KMS-11 (cell line): ENCODE results near the gene PDE3B.

ENCODE experiments used
- H2AFZ ChIP-seq: fragments of 200-600 bp; sonication (generic); 2 replicates; pipeline ENCODE4 v1.6.1; 2016; ENCODE audit warnings: antibody characterized with exemption, mixed run types, low read depth
- H3K27ac ChIP-seq: fragments of 200-600 bp; sonication (generic); 2 replicates; pipeline ENCODE4 v1.6.1; 2016; ENCODE audit warnings: mild to moderate bottlenecking, mixed run types
- H3K27me3 ChIP-seq: fragments of 200-600 bp; sonication (generic); 2 replicates; pipeline ENCODE4 v1.6.1; 2017; ENCODE audit warnings: mild to moderate bottlenecking, low read depth, mixed run types, moderate library complexity; ENCODE audit not compliant: insufficient read depth
- H3K36me3 ChIP-seq: fragments of 200-600 bp; sonication (generic); 2 replicates; pipeline ENCODE4 v1.6.1; 2017; ENCODE audit warnings: mild to moderate bottlenecking, mixed run types; ENCODE audit not compliant: insufficient read depth
- H3K4me1 ChIP-seq: fragments of 200-600 bp; sonication (generic); 2 replicates; pipeline ENCODE4 v1.6.1; 2016; ENCODE audit warnings: mild to moderate bottlenecking, low read depth, mixed run types; ENCODE audit not compliant: poor library complexity, severe bottlenecking
- H3K4me2 ChIP-seq: fragments of 200-600 bp; sonication (generic); 2 replicates; pipeline ENCODE4 v1.7.0; 2016; ENCODE audit warnings: mild to moderate bottlenecking, mixed run types
- H3K4me3 ChIP-seq: fragments of 200-600 bp; sonication (generic); IDR thresholded peaks from 2 replicates; pipeline ENCODE4 v1.6.1; 2017; ENCODE audit warnings: low read depth, low read length, mixed read lengths; ENCODE audit not compliant: insufficient read depth
- H3K79me2 ChIP-seq: fragments of 200-600 bp; sonication (generic); 2 replicates; pipeline ENCODE4 v1.6.1; 2016; ENCODE audit warnings: low read depth, mixed run types; ENCODE audit not compliant: insufficient read depth
- H3K9ac ChIP-seq: fragments of 200-600 bp; sonication (generic); 2 replicates; pipeline ENCODE4 v1.6.1; 2016; ENCODE audit warnings: mild to moderate bottlenecking, mixed run types
- H4K20me1 ChIP-seq: fragments of 200-600 bp; sonication (generic); 2 replicates; pipeline ENCODE4 v1.6.1; 2016; ENCODE audit warnings: mild to moderate bottlenecking, mixed run types; ENCODE audit not compliant: insufficient read depth
- CTCF ChIP-seq: fragments of 200-600 bp; sonication (generic); conservative IDR thresholded peaks from 2 replicates; pipeline ENCODE4 v1.6.1; 2017; ENCODE audit warnings: low read depth, mild to moderate bottlenecking, antibody characterized with exemption, low read length, moderate library complexity, mixed read lengths

The PDE3B gene

GRCh38 chr11:14637868-14638409, 5.7 kb upstream of the PDE3B start:
- TF ChIP-seq CTCF: no peak
- H3K4me3 ChIP-seq: no peak overlapping the region
- H3K79me2 ChIP-seq: peaks cover 80% of the 10 kb centered on the region
- no peak overlapping the region for H2AFZ ChIP-seq
- H4K20me1 ChIP-seq: no peaks in the 10 kb centered on the region
- H3K27me3 ChIP-seq: no peaks in the 10 kb centered on the region
- H3K36me3 ChIP-seq: no peaks in the 10 kb centered on the region
- no peak overlapping the region for H3K27ac ChIP-seq
- H3K9ac ChIP-seq: no peak overlapping the region
- H3K4me1 ChIP-seq: peaks cover 72% of the 10 kb centered on the region
- no peak overlapping the region for H3K4me2 ChIP-seq

DNA sequence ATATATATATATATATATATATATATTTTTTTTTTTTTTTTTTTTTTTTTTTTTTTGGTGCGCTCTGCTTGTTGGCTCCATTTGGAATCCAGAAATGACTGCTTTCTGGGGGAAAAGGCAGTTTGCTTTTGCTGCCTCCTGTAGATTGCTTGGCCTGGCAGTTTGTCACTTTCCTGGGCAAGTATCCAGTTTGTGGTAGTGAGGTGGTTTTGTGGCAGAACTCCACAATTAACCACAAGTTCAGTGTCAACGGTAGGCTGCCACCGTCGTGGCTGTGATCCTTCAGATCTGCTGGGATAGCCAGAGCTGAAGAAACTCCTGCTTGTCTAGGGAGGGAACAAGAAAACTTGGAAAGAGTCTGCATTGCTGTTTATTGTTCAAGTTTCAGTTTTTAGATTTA, 5.0 kb upstream of the PDE3B start:
- Histone ChIP-seq H3K4me2 (peak overlapping the region; percentile 10; the same call in 1 of the 2 replicates), H3K79me2 (peaks cover 84% of the 10 kb centered on the region), H3K27ac (no peak overlapping the region)

DNA sequence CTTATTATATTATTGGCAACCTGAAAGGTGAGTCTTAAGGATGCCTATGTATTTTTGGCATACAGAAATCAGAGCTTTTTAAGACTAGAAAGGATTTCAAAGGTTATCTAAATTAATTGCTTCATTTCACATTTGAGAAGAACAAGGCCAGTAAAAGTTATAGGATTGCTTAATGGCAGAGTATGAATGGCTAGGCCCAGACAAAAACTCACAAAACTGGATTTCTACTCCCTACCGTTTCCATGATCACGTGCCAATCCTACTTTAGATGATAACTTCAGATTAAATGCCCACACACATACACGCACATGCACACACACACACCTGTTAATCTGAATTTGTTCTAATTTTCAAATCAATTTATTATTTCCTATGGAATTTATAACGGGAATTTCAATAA, 1.8 kb upstream of the PDE3B start:
- no peak overlapping the region for H3K4me3 ChIP-seq
- no peaks in the 10 kb centered on the region for H3K27me3 ChIP-seq
- no peak overlapping the region for H3K27ac ChIP-seq
- H4K20me1 ChIP-seq: no peaks in the 10 kb centered on the region
- no peaks in the 10 kb centered on the region for H3K36me3 ChIP-seq
- H3K4me2 ChIP-seq: peak overlapping the region; percentile 94
- no peak overlapping the region for H3K9ac ChIP-seq
- H3K4me1 ChIP-seq: peaks cover 58% of the 10 kb centered on the region
- peaks cover 93% of the 10 kb centered on the region for H3K79me2 ChIP-seq
- no peak overlapping the region for H2AFZ ChIP-seq
- TF ChIP-seq CTCF: no peak

More for the DNA sequence above, 5.0 kb upstream of the PDE3B start:
- TF ChIP-seq CTCF: no peak
- Histone ChIP-seq H4K20me1 (no peaks in the 10 kb centered on the region), H2AFZ (no peak overlapping the region), H3K27me3 (no peaks in the 10 kb centered on the region), H3K4me1 (peaks cover 72% of the 10 kb centered on the region), H3K4me3 (no peak overlapping the region), H3K36me3 (no peaks in the 10 kb centered on the region), H3K9ac (no peak overlapping the region)

DNA sequence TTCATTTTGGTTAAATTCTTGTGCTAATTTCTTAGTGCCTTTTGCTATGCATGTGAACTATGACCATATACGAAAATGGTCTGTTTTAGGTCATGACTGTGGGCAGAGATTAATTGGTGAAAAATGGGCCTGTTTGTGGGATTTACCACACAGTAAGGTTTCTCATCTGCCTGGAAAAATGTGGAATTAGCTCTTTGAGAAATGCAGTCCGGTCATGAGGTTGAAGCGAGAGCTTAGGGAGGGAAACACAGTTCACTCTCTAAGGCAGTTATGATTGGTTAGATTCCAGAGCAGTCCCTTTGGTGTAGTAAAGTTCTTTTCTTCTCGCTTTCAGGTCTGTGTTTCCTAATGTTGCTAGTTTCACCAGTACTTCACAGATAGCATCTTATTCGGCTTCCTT, 1.2 kb upstream of the PDE3B start:
- H3K27me3 ChIP-seq: no peaks in the 10 kb centered on the region
- H3K9ac ChIP-seq: peak overlapping the region; percentile 93; the same call in 1 of the 2 replicates
- H3K4me2 ChIP-seq: peak overlapping the region; percentile 94
- H3K27ac ChIP-seq: no peak overlapping the region
- H4K20me1 ChIP-seq: peaks cover 6% of the 10 kb centered on the region
- H3K4me1 ChIP-seq: peaks cover 52% of the 10 kb centered on the region
- no peak overlapping the region for H2AFZ ChIP-seq
- H3K4me3 ChIP-seq: no peak overlapping the region
- no peaks in the 10 kb centered on the region for H3K36me3 ChIP-seq
- H3K79me2 ChIP-seq: peaks cover 93% of the 10 kb centered on the region
- TF ChIP-seq CTCF: no peak
